GM18517 (cell line): Measurements from ENCODE around the gene PTAR1.
A peak's percentile ranks its signal among the peaks of the same experiment; 100 is the strongest.

Experiments used
- ATAC-seq: cut with Tn5 transposase; IDR thresholded peaks from one replicate; pipeline ENCODE4 v1.9.1; 2021; ENCODE audit warnings: mild to moderate bottlenecking, moderate library complexity; ENCODE audit not compliant: unreplicated experiment

PTAR1 gene

GRCh38 chr9:69674716-69675438 is 84.9 kb downstream of the PTAR1 start:
- no peak for ATAC-seq

- no peak for ATAC-seq
Observed at GRCh38 chr9:69674112-69674685, 85.6 kb downstream of the PTAR1 start.

- ATAC-seq: no peak
Observed at GRCh38 chr9:69673311-69673640, 86.5 kb downstream of the PTAR1 start.

- ATAC-seq: peak; percentile 90
Observed at GRCh38 chr9:69672596-69673310, 87.1 kb downstream of the PTAR1 start.

GRCh38 chr9:69671879-69672595 is 87.8 kb downstream of the PTAR1 start, which contains the start of gene APBA1:
APBA1 (minus strand) TSS chr9:69672371.
- ATAC-seq: peak; percentile 24

GRCh38 chr9:69671311-69671878 is 88.4 kb downstream of the PTAR1 start:
- ATAC-seq: no peak

GRCh38 chr9:69667306-69667705 is 92.5 kb downstream of the PTAR1 start:
- ATAC-seq: no peak

- no peak for ATAC-seq
Observed at GRCh38 chr9:69660304-69660703, 99.5 kb downstream of the PTAR1 start.
